HG03196 (cell line): ENCODE data around the gene P3H1.
"Not testable (repeated sequence)": the region's sequence is repeated elsewhere in the genome, so short reads cannot be mapped to it uniquely, and the experiment has no call there.

Source experiments
- ATAC-seq: cut with Tn5 transposase; IDR thresholded peaks from one replicate; pipeline ENCODE4 v1.9.1; 2021; ENCODE audit not compliant: unreplicated experiment

P3H1 gene

GRCh38 chr1:42733415-42734200, 33.2 kb downstream of the P3H1 start:
- ATAC-seq: no peak

DNA sequence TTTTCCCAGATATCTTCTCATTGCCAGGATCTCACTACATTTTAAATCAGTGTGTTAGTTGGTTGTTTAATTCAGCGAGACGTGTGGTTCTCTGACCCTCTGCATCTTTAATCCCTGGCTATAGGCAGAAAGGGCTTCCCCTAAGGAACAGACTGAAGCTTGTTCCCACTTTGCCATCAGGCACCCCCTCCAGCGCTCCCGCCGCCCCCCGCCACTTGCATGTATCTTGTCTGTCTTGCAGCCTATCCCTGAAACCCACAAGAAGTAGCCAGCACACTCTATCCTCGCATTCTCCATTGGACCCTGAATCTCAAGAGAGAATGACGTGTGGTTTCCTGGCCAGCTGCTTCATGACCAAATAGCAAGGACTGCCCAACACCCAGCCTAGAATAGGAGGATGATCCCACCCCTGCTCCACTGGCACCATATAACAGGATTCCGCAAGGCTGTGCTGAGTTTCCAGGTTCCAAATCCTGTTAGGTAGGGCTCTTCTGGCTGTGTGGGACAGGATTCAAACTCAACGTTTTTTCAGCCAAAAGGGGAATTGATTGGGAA, 34.6 kb downstream of the P3H1 start:
- ATAC-seq: no peak

- ATAC-seq: no peak
Measured at GRCh38 chr1:42731585-42731984, 35.2 kb downstream of the P3H1 start.

- ATAC-seq: no peak
Measured at GRCh38 chr1:42730988-42731387, 35.8 kb downstream of the P3H1 start.

DNA sequence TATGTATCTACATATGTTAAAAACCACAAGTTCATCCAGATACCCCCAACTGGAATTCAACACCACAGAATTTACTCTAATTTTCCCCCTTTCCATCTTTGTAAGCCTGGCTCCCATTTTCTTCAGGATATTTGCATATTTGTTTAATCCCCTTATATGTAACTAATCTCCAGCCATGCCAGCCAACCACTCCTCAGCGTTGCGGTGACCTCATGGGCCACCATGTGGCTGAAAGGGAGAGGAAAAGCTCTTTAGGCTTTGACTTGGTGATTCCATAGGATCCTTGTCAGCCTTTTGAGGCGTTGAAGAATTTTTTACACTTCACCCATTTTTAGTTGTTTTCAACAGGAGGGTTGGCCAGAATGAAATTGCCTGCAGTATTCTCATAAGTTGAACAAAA, 36.8 kb downstream of the P3H1 start:
- no peak for ATAC-seq

DNA sequence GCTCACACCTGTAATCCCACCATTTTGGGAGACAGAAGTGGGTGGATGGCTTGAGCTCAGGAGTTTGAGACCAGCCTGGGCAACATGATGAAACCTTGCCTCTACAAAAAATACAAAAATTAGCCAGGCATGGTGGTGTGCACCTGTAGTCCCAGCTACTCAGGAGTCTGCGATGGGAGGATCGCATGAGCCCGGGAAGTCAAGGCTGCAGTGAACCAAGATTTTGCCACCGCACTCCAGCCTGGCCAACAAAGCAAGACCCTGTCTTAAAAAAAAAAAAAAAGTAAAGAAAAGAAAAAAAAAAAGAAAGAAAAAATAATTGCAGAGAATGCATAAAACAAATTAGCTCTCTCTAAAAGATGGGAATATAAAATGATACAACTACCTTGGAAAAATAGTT, 41.0 kb downstream of the P3H1 start:
- ATAC-seq: not testable (repeated sequence)

DNA sequence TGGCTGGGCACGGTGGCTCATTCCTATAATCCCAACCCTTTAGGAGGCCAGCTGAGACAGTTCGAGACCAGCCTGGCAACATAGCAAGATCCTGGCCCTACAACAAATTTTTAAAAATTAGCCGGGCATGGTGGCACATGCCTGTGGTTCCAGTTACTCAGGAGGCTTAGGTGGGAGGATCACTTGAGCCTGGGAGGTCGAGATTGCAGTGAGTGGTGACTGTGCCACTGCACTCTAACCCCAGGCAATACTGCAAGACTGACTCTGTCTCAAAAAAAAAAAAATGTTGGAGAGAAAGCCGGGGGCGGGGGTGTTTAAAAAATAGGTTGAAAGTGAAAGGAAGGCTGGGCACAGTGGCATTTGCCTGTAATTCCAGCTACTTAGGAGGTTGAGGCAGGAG, 43.3 kb downstream of the P3H1 start:
- ATAC-seq: no peak

DNA sequence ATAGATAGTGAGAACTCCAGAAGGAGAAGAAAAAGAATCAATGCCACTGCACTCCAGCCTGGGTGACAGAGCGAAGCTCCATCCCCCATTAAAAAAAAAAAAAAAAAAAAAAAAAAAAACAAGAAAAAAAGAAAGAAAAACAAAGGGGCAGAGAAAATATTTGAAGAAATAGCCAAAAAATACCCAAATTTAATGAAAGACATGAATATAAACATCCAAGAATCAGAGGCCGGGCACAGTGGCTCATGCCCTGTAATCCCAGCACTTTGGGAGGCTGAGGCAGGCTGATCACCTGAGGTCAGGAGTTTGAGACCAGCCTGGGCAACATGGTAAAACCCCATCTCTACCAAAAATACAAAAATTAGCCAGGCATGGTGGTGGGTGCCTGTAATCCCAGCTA, 44.4 kb downstream of the P3H1 start:
- ATAC-seq: not testable (repeated sequence)

DNA sequence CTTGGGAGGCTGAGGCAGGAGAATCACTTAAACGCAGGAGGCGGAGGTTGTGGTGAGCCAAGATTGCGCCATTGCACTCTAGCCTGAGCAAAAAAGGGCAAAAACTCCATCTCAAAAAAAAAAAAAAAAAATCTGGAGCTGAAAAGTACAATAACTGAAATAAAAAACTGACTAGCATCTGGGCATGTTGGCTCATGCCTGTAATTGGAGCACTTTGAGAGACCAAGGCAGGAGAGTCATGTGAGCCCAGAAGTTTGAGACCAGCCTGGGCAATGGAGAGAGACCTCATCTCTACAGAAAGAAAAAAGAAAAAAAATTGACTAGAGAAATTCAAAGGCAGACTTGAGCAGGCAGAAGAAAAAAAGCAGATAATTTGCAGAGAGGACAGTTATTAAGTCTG, 44.9 kb downstream of the P3H1 start:
- no peak for ATAC-seq

GRCh38 chr1:42720868-42721267, 46.0 kb downstream of the P3H1 start:
- no peak for ATAC-seq

- ATAC-seq: not testable (repeated sequence)
Measured at GRCh38 chr1:42714441-42714840, 52.4 kb downstream of the P3H1 start.

- no peak for ATAC-seq
Measured at GRCh38 chr1:42713293-42713692, 53.5 kb downstream of the P3H1 start.

DNA sequence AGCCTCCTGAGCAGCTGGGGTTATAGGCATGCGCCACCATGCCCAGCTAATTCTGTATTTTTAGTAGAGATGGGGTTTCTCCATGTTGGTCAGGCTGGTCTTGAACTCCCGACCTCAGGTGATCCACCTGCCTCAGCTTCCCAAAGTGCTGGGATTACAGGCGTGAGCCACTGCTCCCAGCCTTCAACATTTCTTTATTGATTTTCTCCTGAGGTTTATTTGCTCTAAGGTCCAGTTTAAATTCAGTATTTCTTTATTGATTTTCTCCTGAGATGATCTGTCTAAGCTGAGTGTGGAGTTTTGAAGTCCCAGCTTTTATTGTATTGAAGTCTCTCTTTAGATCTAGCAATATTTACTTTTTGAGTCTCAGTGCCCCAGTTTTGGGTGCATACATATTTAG, 54.0 kb downstream of the P3H1 start:
- not testable (repeated sequence) for ATAC-seq

GRCh38 chr1:42703888-42704464, 62.9 kb downstream of the P3H1 start:
- no peak for ATAC-seq

- ATAC-seq: no peak
Measured at GRCh38 chr1:42700006-42700405, 66.8 kb downstream of the P3H1 start.

DNA sequence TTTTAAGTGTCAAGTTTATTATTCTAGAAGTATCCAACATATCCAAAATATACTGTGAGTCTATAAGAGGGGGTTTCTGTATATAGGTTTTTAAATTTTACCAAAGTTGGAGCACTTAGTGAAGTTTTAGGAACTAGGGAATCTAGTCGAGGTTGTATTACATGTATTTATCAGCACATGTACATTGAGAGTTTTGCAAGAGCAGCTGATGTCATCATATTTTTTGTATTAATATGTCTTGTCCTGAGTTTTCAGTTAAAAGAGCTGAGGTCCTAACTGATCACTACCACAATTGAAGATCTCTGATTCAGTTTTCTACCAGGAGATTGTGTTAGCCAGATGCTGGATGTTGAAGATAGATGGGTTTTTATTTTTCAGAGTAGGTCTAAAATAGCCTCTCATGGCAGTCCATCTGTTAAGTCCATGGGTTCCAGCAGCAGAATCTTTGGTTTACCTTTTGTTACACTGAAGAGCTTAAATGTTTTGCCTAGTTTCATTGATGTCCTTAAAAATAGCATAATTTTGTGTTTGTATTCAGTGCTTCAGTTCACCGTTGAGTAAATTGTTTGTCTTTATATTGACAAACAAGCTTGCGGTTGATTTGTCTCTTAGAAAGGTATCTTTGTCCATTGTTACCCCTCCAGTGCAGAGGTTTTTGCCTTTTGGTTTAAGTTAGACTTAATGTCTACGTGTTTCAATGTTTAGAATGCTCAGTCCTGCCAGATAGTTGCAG, 68.6 kb downstream of the P3H1 start:
- no peak for ATAC-seq
